ENCODE results near the gene ITGB3. TPM values are rescaled to one million over a fixed set of nuclear protein-coding genes. Genes with fewer than 3 reads are reported as not detected.

Gene ITGB3
- total RNA-seq: 10 to 100 TPM; 22.1 to 58.7 (median 53.8) TPM

DNA sequence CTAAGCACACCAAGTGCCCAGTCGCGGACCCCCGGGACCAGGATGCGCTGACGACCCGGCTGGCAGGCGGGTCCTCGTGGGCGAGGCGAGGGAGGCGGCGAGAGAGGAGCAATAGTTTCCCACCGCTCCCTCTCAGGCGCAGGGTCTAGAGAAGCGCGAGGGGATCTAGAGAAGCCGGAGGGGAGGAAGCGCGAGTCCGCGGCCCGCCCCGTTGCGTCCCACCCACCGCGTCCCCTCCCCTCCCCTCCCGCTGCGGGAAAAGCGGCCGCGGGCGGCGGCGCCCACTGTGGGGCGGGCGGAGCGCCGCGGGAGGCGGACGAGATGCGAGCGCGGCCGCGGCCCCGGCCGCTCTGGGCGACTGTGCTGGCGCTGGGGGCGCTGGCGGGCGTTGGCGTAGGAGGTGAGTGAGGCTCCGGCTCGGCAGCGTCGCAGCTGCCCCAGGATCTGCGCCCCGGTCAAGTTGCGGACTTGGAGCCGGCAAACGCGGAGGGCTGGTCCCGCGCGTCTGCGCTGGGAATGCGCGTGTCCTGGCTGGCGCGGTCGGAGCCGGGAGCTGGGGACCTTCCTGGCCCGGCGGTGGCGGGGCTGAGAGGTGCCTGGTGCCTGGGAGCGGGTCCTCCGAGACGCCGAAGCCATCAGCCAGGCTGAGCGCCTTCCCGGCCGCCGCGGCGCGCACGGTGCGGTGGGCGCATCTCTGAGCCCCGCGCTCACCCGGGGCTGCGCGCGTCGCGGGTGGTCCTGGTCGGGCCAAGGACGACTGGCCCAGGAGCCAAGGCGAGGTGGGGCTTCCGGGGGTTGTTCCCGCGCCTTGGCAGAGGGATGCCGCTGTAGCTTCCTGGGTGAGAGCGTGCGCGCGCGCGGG, at the start of gene ITGB3:
TSS of gene ITGB3 (plus strand) at position 287 of the 862 bp plus-strand sequence. CDS start at position 322, 35 bp downstream.
- TF ChIP-seq EP300 (IDR thresholded peaks at IDR 0.05) (no peak), POLR2A (IDR thresholded peaks at IDR 0.05) (peak; percentile 67 to 77), POLR2AphosphoS5 (IDR thresholded peaks at IDR 0.05) (peak; percentile 61)
- TF ChIP-seq, protein P1, sequence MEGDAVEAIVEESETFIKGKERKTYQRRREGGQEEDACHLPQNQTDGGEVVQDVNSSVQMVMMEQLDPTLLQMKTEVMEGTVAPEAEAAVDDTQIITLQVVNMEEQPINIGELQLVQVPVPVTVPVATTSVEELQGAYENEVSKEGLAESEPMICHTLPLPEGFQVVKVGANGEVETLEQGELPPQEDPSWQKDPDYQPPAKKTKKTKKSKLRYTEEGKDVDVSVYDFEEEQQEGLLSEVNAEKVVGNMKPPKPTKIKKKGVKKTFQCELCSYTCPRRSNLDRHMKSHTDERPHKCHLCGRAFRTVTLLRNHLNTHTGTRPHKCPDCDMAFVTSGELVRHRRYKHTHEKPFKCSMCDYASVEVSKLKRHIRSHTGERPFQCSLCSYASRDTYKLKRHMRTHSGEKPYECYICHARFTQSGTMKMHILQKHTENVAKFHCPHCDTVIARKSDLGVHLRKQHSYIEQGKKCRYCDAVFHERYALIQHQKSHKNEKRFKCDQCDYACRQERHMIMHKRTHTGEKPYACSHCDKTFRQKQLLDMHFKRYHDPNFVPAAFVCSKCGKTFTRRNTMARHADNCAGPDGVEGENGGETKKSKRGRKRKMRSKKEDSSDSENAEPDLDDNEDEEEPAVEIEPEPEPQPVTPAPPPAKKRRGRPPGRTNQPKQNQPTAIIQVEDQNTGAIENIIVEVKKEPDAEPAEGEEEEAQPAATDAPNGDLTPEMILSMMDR (IDR thresholded peaks at IDR 0.05): peak in 3 of 4 experiments; percentile 57 to 71 (median 67)
- peak; percentile 93 for ATAC-seq
- peak within 1 kb of the TSS; percentile 82 to 84 for H3K4me3 ChIP-seq
- peak within 1 kb of the TSS; percentile 80 to 97 (median 89) for H3K27ac ChIP-seq
- peaks cover 0 to 5% of the 10 kb centered on the region in 2 donors for H3K36me3 ChIP-seq
- no peaks in the 10 kb centered on the region for H3K27me3 ChIP-seq
- H3K4me1 ChIP-seq: peaks cover 0 to 42% (median 7%) of the 10 kb centered on the region in 3 donors
- 0% methylated on average over 2 of the region's 112 CpGs; no CpG with 5 or more reads in 1 of the 2 donors for WGBS, 2 donors (ENCODE audit: low coverage in 1 of 2)
- H3K9me3 ChIP-seq: no peaks in the 10 kb centered on the region

DNA sequence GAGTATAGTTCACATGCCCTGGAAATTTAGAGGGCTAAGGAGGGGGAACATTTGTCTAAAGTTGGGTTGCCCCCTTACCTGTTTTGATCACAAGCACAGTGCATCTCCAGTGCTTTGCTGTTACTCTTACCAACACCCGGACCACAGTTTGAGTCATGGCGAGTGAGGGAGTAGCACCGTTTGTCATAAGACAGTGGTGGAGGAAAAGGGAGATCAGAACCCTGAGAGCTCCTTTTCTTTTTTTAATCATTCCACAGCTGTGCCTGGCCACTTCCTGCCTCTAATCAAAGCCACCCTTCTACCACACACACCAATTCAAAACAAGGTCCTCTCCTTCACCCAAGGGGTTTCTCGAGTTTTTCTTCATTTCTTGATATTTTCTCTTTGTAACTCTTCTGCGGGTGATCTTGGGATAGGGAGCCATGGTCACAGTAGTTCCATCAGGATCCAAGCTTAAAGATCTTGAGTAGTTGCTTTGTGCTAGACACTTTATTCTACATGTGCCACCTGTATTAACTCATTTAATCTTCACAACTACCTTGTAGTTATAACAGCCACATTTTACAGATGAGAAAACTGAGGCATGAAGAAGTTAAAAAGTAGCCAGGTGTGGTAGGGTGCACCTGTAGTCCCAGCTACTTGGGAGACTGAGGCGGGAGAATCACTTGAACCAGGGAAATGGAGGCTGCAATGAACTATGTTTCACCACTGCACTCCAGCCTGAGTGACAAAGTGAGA, 49.5 kb upstream of the ITGB3 start:
- Histone ChIP-seq H3K4me3 (no peak overlapping the region), H3K27ac (peak overlapping the region in 2 of 4 donors; percentile 68 to 75), H3K9me3 (no peaks in the 10 kb centered on the region), H3K4me1 (peaks cover 0 to 25% (median 16%) of the 10 kb centered on the region in 3 donors), H3K27me3 (no peaks in the 10 kb centered on the region), H3K36me3 (no peaks in the 10 kb centered on the region)
- no peak for TF ChIP-seq EP300 (IDR thresholded peaks at IDR 0.05)
- no peak for TF ChIP-seq POLR2AphosphoS5 (IDR thresholded peaks at IDR 0.05)
- no peak for TF ChIP-seq POLR2A (IDR thresholded peaks at IDR 0.05)
- TF ChIP-seq, protein P1 (IDR thresholded peaks at IDR 0.05): no peak
- 73 to 87% methylated on average over 2 to 5 of the region's 6 CpGs for WGBS, 2 donors (ENCODE audit: low coverage in 1 of 2)
- no peak for ATAC-seq

DNA sequence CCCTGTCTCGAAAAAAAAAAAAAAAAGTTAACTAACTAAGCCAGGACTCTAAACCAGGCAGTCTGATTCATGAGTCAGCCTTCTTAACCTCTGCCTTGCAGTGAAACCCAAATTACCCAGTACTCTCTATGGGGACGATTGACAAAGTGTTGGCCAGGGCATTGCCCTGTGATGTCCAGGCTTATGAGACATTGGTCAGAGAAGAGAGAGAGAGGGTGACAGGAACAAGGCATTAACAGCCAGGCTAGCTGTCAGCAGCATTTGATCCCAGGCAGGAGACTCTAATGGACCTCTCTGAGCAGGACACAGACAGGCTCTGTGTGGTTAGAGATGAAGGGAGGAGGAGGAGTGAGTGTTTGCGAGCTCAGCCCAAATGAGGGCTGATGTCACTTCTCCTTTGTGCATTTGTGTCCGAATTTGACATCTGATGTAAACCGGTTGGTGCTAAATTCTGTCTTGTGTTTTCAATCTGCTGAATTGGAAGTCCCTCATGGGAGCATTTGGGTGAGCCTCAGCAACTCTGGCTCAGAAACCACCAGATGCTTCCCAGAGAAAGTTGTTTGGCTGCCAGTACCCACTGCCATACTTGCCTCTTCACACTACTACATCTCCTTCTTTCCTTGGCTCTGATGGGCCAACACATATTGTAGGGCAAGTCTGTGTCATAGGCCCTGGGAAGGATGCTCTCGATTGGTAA, 48.8 kb upstream of the ITGB3 start:
- Histone ChIP-seq H3K36me3 (no peaks in the 10 kb centered on the region), H3K4me1 (peaks cover 0 to 25% (median 16%) of the 10 kb centered on the region in 3 donors), H3K4me3 (no peak overlapping the region), H3K27ac (peak overlapping the region; percentile 6 to 81 (median 72)), H3K27me3 (no peaks in the 10 kb centered on the region), H3K9me3 (no peaks in the 10 kb centered on the region)
- ATAC-seq: peak; percentile 58
- WGBS, 2 donors (ENCODE audit: low coverage in 1 of 2): 39 to 57% methylated on average over 4 to 6 of the region's 6 CpGs
- TF ChIP-seq, protein P1 (IDR thresholded peaks at IDR 0.05): no peak

DNA sequence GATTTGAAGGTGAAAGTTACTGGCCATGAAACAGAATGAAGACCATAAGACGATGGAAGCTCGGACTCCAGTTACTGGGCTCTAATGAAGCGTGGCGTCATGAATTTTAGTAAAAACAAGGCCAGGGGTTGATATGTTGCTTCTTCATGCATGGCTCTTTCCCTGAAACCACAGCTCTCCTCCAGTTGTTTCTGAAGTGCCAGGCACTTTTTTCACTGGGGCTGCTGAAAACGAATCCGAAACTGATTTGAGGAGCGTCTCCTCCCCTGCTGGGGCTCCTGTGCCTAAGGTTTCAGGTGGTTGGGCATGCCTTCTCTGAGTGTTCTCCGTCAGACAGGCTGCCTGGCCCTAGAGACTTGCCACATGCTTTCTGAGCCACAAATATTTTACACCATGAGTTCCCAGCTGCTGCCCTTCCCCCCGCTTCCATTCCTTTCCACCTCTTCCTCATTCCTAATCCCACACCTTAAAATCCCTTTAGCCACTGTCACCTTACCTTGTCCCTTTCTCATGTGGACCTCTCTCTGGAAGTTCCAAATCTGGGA, 48.1 kb upstream of the ITGB3 start:
- 57 to 63% methylated on average over 2 to 8 of the region's 9 CpGs for WGBS, 2 donors (ENCODE audit: low coverage in 1 of 2)
- Histone ChIP-seq H3K27me3 (no peaks in the 10 kb centered on the region), H3K36me3 (no peaks in the 10 kb centered on the region), H3K4me1 (peaks cover 0 to 25% (median 16%) of the 10 kb centered on the region in 3 donors), H3K9me3 (no peaks in the 10 kb centered on the region), H3K4me3 (no peak overlapping the region), H3K27ac (peak overlapping the region; percentile 32 to 81 (median 72))
- peak; percentile 72 for ATAC-seq
- TF ChIP-seq POLR2A (IDR thresholded peaks at IDR 0.05): no peak
- TF ChIP-seq EP300 (IDR thresholded peaks at IDR 0.05): no peak
- TF ChIP-seq, protein P1 (IDR thresholded peaks at IDR 0.05): no peak
- TF ChIP-seq POLR2AphosphoS5 (IDR thresholded peaks at IDR 0.05): no peak

Data from gastroesophageal sphincter (tissue), 4 donors.